GM12891 (cell line): ENCODE measurements around the gene PALD1.
A peak's percentile ranks its signal among the peaks of the same experiment; 100 is the strongest.
"Not testable (repeated sequence)": the region's sequence is repeated elsewhere in the genome, so short reads cannot be mapped to it uniquely, and the experiment has no call there.

Source experiments
- DNase-seq: peaks from one replicate; pipeline ENCODE4 v3.0.0; 2011; ENCODE audit warnings: low spot score; ENCODE audit not compliant: insufficient read length
- FAIRE-seq: peaks from 2 replicates; lab custom pipeline; 2011; peaks lifted over from hg19 to GRCh38; lab: Jason Lieb, UNC
- PAX5 ChIP-seq: IDR thresholded peaks from 2 replicates; pipeline ENCODE4 v1.6.1; 2011; ENCODE audit warnings: low read length, moderate library complexity, mild to moderate bottlenecking; ENCODE audit not compliant: insufficient read depth, severe bottlenecking
- POLR2A ChIP-seq: IDR thresholded peaks from 2 replicates; pipeline ENCODE4 v1.6.1; 2011; ENCODE audit warnings: low read depth, low read length, control low read depth
- POLR2AphosphoS5 ChIP-seq: IDR thresholded peaks from 2 replicates; pipeline ENCODE4 v1.6.1; 2011; ENCODE audit warnings: low read depth, low read length, control low read depth
- POU2F2 ChIP-seq: IDR thresholded peaks from 2 replicates; pipeline ENCODE4 v1.6.1; 2011; ENCODE audit warnings: low read depth, mild to moderate bottlenecking, control low read depth, low read length, moderate library complexity
- SPI1 ChIP-seq: IDR thresholded peaks from 2 replicates; pipeline ENCODE4 v1.6.1; 2011; ENCODE audit warnings: low read depth, low read length, control low read depth
- TAF1 ChIP-seq: IDR thresholded peaks from 2 replicates; pipeline ENCODE4 v1.6.1; 2011; ENCODE audit warnings: low read depth, low read length, control low read depth

Gene PALD1

DNA sequence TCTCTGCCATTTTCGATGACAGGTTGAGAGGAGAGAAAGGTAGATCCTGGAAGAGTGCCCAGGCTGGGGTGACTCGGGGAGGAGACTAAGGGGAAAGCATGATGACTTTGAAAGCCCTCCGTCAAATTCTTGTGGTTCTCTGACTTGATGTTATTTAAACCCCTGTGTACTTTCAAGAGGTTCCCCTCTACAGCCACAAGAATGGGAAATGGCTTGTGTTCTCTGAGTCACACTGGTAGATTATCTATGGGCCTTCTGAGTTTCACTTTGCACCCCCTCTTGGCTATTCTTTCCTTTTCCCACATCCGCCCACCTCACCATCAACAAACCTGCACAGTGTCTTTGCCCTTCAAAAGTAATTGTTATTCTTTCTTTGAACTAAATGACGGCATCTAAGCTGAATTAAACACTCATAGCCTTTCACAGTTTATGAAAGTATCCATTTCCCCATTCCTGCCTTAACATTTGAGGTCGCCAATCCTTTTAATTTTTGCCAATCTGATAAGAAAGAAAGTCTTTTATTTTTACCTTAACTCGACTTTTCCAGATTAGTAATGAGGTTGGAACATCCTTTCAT is 99.9 kb downstream of the PALD1 start:
- TF ChIP-seq POU2F2, result peak; percentile 64; the same call in 1 of the 2 replicates
- TF ChIP-seq TAF1, result no peak
- peak; percentile 20 for TF ChIP-seq PAX5
- TF ChIP-seq POLR2AphosphoS5, result no peak
- TF ChIP-seq SPI1, result peak; percentile 84
- FAIRE-seq (peak; percentile 97), DNase-seq (no peak)

DNA sequence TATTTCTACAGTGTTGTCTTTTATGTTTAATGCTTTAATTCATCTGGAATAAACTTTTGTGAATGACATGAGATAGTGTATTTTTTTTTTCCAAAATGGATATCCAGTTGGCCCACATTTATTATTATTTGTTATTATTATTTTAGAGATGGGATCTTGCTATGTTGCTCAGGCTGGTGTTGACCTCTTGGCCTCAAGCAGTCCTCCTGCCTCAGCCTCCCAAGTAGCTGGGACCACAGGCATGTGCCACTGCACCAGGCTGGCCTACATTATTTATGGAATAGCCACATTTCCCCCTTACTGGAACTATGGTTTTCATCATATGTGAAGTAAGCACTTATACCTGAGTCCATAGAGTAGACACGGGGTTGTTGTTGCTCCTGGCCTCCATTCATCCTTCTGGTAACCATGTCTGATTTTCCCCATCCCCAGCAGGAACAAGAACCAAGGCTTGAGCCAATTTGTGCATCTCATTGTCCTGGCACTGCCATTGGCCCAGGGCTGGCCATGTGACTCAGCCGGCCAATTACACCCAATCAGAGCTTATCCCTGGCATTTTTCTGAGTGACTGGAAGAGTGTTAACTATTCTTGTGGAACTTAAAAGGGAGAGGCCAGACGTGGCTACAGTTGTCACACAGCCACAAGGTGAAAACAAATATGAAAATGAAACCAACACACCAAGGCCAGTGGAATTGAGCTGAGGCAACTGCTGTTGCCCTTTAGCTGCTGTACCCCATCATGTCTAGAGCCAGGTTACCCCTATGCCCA is 100.9 kb downstream of the PALD1 start:
- TF ChIP-seq TAF1 (no peak), POU2F2 (no peak), POLR2AphosphoS5 (no peak), SPI1 (no peak), POLR2A (no peak), PAX5 (no peak)
- peak; percentile 93 for FAIRE-seq

DNA sequence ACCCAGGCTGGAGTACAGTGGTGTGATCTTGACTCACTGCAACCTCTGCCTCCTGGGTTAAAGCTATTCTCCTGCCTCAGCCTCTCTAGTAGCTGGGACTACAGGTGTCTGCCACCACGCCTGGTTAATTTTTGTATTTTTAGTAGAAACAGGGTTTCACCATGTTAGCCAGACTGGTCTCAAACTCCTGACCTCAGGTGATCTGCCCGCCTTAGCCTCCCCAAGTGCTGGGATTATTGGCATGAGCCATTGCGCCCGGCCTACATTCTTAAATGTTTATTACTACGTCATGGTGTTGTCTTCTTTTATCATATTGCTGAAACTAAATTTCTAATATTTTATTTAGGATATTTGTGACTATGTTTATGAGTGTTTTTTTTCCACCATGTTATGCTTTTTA is 102.6 kb downstream of the PALD1 start:
- FAIRE-seq, DNase-seq: not testable (repeated sequence)

More for the DNA sequence above, 100.9 kb downstream of the PALD1 start:
- no peak for DNase-seq

DNA sequence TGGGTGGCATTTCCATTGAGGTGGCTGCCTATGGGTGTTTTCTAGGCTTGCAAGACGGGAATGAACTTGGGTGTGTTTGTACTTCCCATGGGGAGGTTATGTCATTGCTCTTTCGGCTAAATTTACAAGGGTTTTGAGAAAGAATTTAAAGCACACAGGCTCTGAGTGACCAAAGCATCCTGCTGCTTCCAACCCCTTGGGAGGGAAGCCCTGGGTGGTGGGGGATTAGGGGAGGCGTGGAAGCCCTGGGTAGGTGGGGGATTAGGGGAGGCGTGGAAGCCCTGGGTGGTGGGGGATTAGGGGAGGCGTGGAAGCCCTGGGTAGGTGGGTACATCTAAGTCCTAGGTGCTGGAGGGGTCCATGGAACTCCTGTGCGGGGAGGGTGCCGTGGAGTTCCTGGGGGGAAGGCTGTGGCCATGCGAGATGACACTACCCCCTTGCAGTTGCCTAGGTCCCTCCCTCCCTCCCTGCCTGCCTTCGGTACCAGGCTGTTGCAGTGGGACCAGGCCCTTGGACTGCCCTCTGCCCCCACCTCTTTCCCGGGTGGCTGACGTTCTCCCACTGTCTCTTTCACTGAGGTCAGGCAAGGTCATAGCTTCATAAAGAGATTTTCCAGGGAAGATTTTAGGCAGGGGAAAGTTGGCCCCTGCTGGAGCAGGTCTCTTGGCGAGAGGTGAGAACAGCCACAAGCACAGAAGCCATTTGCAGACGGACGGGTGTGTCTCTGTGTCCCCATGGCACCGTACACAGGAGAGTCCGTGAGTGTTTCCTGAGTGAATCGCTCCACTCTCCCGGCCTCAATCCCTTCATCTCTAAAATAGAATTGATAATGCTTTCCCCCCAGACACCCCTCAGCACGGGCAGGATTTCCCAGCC is 104.5 kb downstream of the PALD1 start:
- no peak for TF ChIP-seq PAX5
- no peak for TF ChIP-seq TAF1
- no peak for TF ChIP-seq POU2F2
- no peak for TF ChIP-seq SPI1
- TF ChIP-seq POLR2AphosphoS5, result no peak
- TF ChIP-seq POLR2A, result no peak
- DNase-seq (no peak), FAIRE-seq (no peak)

DNA sequence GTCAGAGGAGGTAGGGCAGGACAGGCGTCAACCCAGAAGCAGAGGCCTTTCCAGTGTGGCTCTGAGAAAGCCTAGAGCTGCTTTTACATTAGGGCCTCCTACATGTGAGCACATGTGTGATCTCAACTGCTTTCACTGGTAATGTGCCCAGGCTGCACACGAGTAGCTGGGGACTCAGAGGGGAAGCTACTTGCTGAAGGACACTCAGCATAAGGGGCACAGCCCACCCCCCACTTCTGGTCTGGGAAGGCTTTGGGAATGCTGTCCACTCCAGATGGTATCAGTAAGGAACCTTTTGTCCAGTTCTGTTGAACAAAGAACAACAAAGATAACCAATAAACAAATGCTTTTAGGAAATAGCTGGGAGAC is 105.1 kb downstream of the PALD1 start:
- FAIRE-seq (no peak), DNase-seq (no peak)
- TF ChIP-seq SPI1 (no peak), TAF1 (no peak), PAX5 (no peak), POLR2A (no peak)

DNA sequence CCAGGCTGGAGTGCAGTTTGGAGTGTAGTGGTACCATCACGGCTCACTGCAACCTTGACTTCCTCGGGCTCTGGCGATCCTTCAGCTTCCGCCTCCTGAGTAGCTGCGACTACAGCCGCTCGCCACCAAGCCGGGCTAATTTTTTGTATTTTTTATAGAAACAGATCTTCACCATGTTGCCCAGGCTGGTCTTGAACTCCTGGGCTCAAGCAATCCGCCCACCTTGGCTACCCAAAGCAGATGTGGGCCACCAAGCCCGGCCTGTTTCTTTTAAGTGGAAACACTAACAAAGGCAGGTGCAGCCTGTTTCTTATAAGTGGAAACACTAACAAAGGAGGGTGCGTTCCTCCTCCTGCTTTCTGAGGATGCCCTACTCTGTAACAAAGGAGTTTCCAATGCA is 105.8 kb downstream of the PALD1 start:
- FAIRE-seq (peak; percentile 26), DNase-seq (no peak)

DNA sequence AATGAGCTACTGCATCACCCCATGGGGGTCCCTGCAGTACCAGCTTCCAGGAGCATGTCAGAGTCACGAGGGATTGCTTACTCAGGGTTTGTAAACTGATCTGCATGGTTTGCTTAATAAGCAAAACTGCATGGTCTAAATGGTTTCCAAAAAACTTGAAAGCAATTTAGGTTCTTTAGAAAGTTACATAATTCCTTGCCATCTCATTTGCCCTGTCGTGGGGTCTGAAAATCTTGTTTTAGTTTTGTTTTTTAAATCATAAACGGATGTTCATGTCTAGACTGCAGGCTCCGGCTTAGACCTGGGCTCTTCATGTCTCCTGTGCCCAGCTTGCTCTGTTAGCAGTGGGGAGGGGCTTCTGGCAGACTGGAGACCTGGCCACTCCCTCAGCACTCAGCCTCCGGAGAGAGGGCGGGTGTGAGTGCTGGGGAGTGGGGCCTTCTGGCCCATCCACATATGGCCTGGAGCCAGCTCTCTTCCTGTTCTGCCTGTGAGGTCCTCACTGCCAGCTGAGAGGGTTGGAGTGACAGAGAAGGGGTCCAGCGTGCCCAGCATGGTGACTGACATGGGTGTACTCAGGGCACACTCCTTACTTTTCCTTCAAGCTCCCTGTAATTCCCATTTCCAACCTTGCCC is 106.5 kb downstream of the PALD1 start:
- DNase-seq (no peak), FAIRE-seq (peak; percentile 38)
- TF ChIP-seq POU2F2 (no peak), POLR2A (no peak), TAF1 (no peak), POLR2AphosphoS5 (no peak), SPI1 (no peak), PAX5 (no peak)

More for the DNA sequence above, 105.8 kb downstream of the PALD1 start:
- no peak for TF ChIP-seq SPI1

DNA sequence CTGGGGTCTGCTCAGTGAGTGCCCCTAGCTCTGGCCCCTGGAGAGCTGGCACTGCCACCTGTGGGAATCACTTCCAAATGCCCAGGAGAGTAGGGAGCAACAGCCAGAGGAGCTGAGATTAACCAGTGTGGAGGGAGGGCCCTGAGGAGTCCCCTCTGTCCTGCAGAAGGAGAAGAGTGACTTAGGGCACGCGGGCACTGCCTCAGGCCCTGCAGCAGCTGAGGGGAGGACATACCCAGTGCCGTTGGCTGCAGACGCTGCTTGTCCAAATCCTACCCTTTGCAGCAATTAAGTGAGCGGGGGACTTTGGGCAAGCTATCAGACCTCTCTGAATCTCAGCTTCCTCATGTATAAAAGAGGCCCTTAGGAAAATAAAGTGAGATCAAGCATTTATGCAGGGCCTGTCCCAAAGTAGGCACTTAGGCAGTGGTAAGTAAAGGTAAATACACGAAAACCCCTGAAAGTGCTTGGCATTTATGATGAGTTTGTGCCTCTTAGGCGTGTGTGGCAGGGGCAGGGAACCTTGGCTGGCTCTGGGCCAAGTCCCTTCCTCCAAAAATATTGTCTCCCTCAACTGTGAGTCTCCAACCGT is 107.1 kb downstream of the PALD1 start:
- DNase-seq (no peak), FAIRE-seq (no peak)
- TF ChIP-seq PAX5 (no peak), SPI1 (no peak), POU2F2 (no peak), POLR2AphosphoS5 (no peak), TAF1 (no peak), POLR2A (no peak)

DNA sequence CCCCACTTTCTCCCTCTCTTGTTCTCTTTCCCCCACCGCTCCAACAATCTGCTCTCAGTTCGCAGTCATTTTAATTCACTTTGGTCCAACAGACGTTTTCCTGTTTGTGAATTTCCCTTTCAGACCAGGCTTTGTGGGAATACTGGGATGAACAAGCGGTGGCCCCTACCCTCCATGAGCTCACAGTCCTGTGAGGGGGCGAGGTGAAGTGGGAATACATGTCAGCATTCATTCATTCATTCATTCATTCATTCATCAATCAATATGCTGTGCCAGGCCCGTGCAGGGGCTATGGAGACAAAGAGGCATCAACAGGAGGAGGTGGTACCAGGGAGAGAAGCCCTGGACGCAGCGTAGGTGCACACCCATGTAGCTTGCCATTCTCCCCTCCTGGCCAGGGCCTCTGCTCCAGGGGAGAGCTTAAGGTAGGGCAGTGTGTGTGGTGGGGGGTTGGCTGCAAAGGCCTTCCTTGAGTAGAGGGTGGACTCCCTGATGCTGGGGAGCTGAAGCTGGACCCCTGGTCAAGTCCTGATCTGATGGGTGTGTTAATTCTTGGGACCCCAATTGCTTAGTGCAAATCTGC is 107.9 kb downstream of the PALD1 start:
- DNase-seq, result no peak
- TF ChIP-seq POLR2AphosphoS5, result no peak
- no peak for TF ChIP-seq POU2F2
- no peak for TF ChIP-seq PAX5
- TF ChIP-seq POLR2A, result no peak
- no peak for TF ChIP-seq SPI1
- TF ChIP-seq TAF1, result no peak
- FAIRE-seq, result no peak
